Astrocyte (in vitro differentiated cells and primary cell): ENCODE data around the gene DSE.
"Not testable (repeated sequence)": the region's sequence is repeated elsewhere in the genome, so short reads cannot be mapped to it uniquely, and the experiment has no call there.

ENCODE experiments used
- CTCF ChIP-seq: IDR thresholded peaks from 2 replicates; pipeline ENCODE4 v1.5.1; 2011; ENCODE audit warnings: low read depth, mild to moderate bottlenecking, inconsistent platforms, low read length, moderate library complexity; ENCODE audit not compliant: insufficient read depth
- EZH2 ChIP-seq: IDR thresholded peaks from 2 replicates; pipeline ENCODE4 v1.6.1; 2012; ENCODE audit warnings: mild to moderate bottlenecking, low read length, inconsistent platforms; ENCODE audit not compliant: insufficient read depth

DNA sequence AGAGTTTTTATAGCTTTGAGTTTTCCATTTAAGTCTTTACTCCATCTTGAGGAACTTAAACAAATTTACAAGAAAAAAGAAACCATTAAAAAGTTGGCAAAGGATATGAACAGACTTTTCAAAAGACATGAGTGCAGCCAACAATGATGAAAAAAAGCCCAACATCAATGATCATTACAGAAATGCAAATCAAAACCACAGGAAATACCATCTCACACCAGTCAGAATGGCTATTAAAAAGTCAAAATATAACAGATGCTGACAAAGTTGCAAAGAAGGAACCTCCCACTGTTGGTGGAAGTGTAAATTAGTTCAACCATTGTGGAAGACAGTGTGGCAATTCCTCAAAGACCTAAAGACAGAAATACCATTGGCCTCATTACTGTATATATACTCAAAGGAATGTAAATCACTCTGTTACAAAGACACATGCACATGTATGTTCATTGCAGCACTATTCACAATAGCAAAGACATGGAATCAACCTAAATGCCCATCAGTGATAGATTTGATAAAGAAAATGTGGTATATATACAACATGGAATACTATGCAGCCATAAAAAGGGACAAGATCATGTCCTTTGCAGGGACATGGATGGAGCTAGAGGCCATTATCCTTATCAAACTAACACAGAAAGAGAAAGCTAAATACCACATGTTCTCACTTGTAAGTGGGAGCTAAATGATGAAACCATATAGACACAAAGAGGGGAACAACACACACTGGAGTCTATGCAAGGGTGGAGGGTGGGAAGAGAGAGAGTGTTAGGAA, 35.9 kb upstream of the DSE start:
- not testable (repeated sequence) for TF ChIP-seq CTCF, EZH2
